GM10248 (cell line): ENCODE results near the gene POLE4.

ENCODE experiments used
- CTCF ChIA-PET: fragments of 300-600 bp; sonication (Branson Sonifier 250); formaldehyde crosslinking; extraction: SDS; loops from one replicate; lab custom pipeline; 2021; ENCODE audit warnings: antibody characterized with exemption; lab: Yijun Ruan, JAX
- POLR2A ChIA-PET: fragments of 350-650 bp; sonication (Branson Sonifier 250); formaldehyde crosslinking; extraction: SDS; loops from one replicate; lab custom pipeline; 2020; ENCODE audit warnings: antibody characterized with exemption; lab: Yijun Ruan, JAX
- DNase-seq: peaks from one replicate; pipeline ENCODE4 v3.0.0; 2012; ENCODE audit errors: extremely low spot score
- TF ChIP-seq, protein P1 (sequence below): IDR thresholded peaks from 2 replicates; pipeline ENCODE4 v1.5.1; 2012; ENCODE audit warnings: mild to moderate bottlenecking, low read depth; ENCODE audit errors: extremely low read depth, missing control alignments, control extremely low read depth

Gene POLE4

GRCh38 chr2:74983631-74984392 lies 25.4 kb downstream of the POLE4 start:
- TF ChIP-seq, protein P1, sequence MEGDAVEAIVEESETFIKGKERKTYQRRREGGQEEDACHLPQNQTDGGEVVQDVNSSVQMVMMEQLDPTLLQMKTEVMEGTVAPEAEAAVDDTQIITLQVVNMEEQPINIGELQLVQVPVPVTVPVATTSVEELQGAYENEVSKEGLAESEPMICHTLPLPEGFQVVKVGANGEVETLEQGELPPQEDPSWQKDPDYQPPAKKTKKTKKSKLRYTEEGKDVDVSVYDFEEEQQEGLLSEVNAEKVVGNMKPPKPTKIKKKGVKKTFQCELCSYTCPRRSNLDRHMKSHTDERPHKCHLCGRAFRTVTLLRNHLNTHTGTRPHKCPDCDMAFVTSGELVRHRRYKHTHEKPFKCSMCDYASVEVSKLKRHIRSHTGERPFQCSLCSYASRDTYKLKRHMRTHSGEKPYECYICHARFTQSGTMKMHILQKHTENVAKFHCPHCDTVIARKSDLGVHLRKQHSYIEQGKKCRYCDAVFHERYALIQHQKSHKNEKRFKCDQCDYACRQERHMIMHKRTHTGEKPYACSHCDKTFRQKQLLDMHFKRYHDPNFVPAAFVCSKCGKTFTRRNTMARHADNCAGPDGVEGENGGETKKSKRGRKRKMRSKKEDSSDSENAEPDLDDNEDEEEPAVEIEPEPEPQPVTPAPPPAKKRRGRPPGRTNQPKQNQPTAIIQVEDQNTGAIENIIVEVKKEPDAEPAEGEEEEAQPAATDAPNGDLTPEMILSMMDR: no peak
- DNase-seq: no peak
- ChIA-PET CTCF (interaction anchor here (1.2 to 1.9 kb wide), 9 partner anchors 8 to 625 kb away, joined by 3 to 9 read pairs (median 4); no protein-coding TSS in a partner anchor), POLR2A (no interaction called here)

DNA sequence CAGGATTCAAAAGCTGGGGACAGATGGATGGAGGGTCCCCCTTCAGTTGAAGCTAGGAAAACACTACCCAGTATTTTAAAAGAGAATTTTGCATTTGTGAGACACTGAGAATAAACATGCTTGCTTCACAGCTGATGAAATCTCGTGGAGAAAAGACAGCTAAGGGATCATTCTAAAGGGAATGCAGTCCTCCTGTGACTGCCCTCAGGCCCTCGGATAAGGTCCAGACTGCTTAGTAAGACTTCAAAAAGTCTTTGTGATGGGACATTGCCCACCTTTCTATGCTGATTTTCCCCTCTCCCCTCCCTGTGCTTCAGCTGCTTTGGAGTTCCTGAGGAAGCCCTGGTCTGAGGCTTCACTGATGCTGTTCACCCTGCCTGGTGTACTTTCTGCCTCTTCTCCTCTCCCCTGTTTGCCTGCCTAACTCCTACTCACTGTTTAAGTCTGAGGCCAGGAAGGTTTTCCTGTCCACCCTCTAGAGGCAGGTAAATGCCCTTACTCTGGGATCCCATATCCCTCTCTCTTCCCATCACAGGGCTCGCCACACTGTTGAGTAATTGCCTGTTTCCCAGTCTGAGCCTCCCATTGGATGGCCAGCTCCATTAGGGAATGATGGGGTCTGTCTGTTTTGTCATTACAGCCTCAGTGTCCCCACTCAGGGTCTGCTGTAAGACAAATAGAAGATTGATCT lies 26.6 kb downstream of the POLE4 start:
- ChIA-PET CTCF (interaction anchor here (0.7 to 3.4 kb wide), 5 partner anchors 10 to 65 kb away, joined by 3 to 15 read pairs (median 4); no protein-coding TSS in a partner anchor), POLR2A (no interaction called here)
- no peak for DNase-seq
- TF ChIP-seq, protein P1: no peak

GRCh38 chr2:74985978-74986609 lies 27.7 kb downstream of the POLE4 start:
- CTCF ChIA-PET: interaction anchor here (1.2 to 3.4 kb wide), 4 partner anchors 8 to 11 kb away, joined by 3 to 15 read pairs (median 4); no protein-coding TSS in a partner anchor
- TF ChIP-seq, protein P1: no peak
- POLR2A ChIA-PET: no interaction called here
- no peak for DNase-seq

DNA sequence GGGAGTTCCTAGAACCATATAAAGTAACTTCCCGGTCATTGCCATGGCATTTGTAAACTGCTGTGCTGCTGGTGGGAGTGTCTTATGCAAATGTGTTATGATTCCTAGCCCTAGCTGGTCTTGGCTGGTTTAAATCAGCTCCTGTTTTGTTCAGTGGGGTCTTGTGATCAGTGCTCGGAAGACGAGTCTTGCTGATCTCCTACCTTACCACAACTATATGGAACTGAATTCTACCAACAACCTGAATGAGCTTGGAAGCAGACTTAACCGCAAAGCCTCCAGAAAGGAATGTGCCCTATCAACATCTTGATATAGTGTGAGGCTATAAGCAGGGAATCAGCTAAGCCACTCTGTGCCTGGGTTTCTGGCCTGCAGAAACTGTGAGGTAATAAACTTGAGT lies 33.5 kb downstream of the POLE4 start:
- POLR2A ChIA-PET: no interaction called here
- no peak for DNase-seq
- CTCF ChIA-PET: interaction anchor here (0.9 to 1.9 kb wide), 9 partner anchors 9 to 53 kb away, joined by 3 to 6 read pairs (median 3); no protein-coding TSS in a partner anchor
- TF ChIP-seq, protein P1: no peak

GRCh38 chr2:74999468-74999867 lies 41.0 kb downstream of the POLE4 start:
- ChIA-PET POLR2A (interaction anchor here (0.7 kb wide), 1 partner anchor 12 kb away, joined by 4 read pairs; no protein-coding TSS in a partner anchor), CTCF (interaction anchor here (1.9 kb wide), 1 partner anchor 8 kb away, joined by 5 read pairs; no protein-coding TSS in a partner anchor)
- no peak for DNase-seq
- TF ChIP-seq, protein P1: no peak

- ChIA-PET CTCF (interaction anchor here (1.2 to 1.6 kb wide), 4 partner anchors 10 to 22 kb away, joined by 4 to 6 read pairs (median 4); no protein-coding TSS in a partner anchor), POLR2A (no interaction called here)
- TF ChIP-seq, protein P1: no peak
- DNase-seq: no peak
These were observed 43.6 kb downstream of the POLE4 start for GRCh38 chr2:75002007-75002406.
